SK-N-SH (cell line): ENCODE results near the gene KRT16.

Experiments
- CTCF ChIP-seq: fragments of 200-600 bp; sonication (generic); IDR thresholded peaks from 2 replicates; pipeline ENCODE4 v1.6.1; 2017; ENCODE audit warnings: antibody characterized with exemption, mild to moderate bottlenecking, moderate library complexity
- ELF1 ChIP-seq: IDR thresholded peaks from 2 replicates; pipeline ENCODE4 v1.4.0; 2012
- EP300 ChIP-seq, 2 experiments: IDR thresholded peaks; 2 replicates each; pipeline versions ENCODE4 v1.4.0 to v1.6.1; 2012; ENCODE audit warnings: borderline replicate concordance in 1 of 2, low read depth in 1 of 2, low read length in 1 of 2
- JUND ChIP-seq: IDR thresholded peaks from 2 replicates; pipeline ENCODE4 v1.4.0; 2012
- POLR2AphosphoS5 ChIP-seq: IDR thresholded peaks from 2 replicates; pipeline ENCODE4 v1.6.1; 2012; ENCODE audit warnings: low read depth, low read length
- RAD21 ChIP-seq: IDR thresholded peaks from 2 replicates; pipeline ENCODE4 v1.6.1; 2012; ENCODE audit warnings: mild to moderate bottlenecking, low read length
- TAF1 ChIP-seq: IDR thresholded peaks from 2 replicates; pipeline ENCODE4 v1.6.1; 2012; ENCODE audit warnings: low read depth, mild to moderate bottlenecking, low read length, moderate library complexity, borderline replicate concordance
- USF2 ChIP-seq: fragments of 150-350 bp; IDR thresholded peaks from 2 replicates; pipeline ENCODE4 v1.6.1; 2017; ENCODE audit warnings: antibody characterized with exemption, low read length, low read depth, borderline replicate concordance
- YY1 ChIP-seq: IDR thresholded peaks from 2 replicates; pipeline ENCODE4 v1.4.0; 2012; ENCODE audit warnings: low read depth, mild to moderate bottlenecking
- ZBTB33 ChIP-seq: IDR thresholded peaks from 2 replicates; pipeline ENCODE4 v1.4.0; 2012; ENCODE audit warnings: low read depth, borderline replicate concordance

GRCh38 chr17:41638194-41638593 lies 25.6 kb upstream of the KRT16 start:
- TF ChIP-seq JUND (no peak), USF2 (no peak), EP300 (IDR thresholded peaks at IDR 0.05; ENCODE audit: borderline replicate concordance in 1 of 2, low read depth in 1 of 2, low read length in 1 of 2) (no peak), POLR2AphosphoS5 (no peak), ELF1 (no peak), TAF1 (no peak), CTCF (no peak), RAD21 (no peak), YY1 (no peak), ZBTB33 (no peak)
